Measurements from ENCODE around the gene APBB1IP. TPM values are rescaled to one million over a fixed set of nuclear protein-coding genes. Genes with fewer than 3 reads are reported as not detected.

The APBB1IP gene
- total RNA-seq, 1 donor from 2014 or later, result 61.3 TPM

GRCh38 chr10:26504429-26504828 is 66.3 kb downstream of the APBB1IP start:
- intact Hi-C loops (cut with micrococcal nuclease), result loop anchor here (1.0 kb wide), 1 partner anchor 169 kb away; no protein-coding TSS in a partner anchor

DNA sequence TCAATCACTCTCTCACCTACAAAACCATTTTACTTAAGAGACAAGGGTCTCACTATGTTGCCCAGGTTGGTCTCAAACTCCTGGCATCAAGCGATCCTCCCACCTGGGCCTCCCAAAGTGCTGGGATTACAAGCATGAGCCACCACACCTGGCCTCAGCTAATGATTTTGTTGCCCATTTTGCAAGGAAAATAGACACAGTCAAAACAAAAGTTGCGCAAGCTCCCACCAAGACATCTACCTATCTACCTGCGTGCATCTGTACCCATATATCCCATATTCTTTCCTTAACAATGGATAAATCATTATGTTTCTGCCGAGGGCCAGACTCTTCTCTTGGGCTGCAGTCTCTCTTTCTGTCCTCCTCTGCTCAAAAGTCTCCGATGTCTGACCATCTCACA is 67.3 kb downstream of the APBB1IP start:
- intact Hi-C loops (cut with micrococcal nuclease), result no loop called here

DNA sequence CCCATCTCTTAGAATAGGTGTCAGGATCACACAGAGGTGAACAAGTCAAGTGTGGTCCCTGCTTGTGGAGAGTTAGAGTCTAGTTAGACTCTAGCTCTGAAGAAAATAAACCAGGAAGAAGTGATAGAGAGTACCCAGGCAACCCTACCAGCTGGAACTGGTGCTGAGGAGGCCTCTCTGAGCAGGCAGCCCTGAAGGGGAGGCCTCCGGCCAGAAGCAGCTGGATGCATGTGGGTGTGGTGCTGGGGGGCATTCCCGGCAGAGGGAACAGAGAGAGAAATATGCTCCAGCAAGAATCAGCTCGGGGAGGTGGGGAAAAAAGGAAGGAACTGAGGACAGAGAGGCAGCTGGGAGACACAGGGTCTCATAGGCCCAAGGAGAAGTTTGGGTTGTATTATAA is 68.6 kb downstream of the APBB1IP start:
- intact Hi-C loops (cut with micrococcal nuclease), result no loop called here

DNA sequence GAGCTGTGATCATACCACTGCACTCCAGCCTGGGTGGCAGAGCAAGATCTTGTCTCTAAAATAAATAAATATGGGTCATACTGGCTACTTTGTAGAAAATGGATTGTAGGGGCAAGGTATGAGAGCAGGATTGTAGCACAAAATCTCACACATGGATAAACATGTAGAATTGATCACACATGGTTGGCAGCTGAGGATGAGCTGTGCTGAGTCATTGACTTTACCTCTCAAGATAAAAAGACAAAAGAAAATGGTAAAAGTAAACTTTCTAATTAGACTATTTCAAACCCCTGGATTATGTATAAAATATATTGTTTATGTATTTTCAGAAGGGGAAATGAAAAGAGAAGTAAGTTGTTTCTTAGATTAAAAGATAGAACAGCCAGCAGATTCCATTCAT is 69.3 kb downstream of the APBB1IP start:
- intact Hi-C loops (cut with micrococcal nuclease), result no loop called here

GRCh38 chr10:26508016-26508415 is 69.9 kb downstream of the APBB1IP start:
- intact Hi-C loops (cut with micrococcal nuclease), result no loop called here

DNA sequence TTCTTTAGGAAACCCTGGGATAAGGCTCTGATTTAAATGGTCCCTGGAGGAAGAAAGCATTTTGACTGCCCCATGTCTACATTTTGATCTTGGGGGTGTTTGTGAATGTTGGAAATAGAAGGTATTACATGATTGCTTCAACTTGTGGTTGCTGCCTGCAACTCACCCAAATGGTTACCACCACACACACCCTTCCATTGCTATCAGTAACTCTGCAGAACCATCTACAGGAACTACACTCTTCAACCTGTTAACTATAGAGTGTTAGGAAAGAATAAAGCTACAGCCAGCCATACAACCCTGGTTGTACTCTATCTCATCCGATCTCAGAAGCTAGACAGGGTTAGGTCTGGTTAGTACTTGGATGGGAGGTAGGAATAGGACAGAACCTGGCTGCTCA is 71.2 kb downstream of the APBB1IP start:
- intact Hi-C loops (cut with micrococcal nuclease), result no loop called here

- intact Hi-C loops (cut with micrococcal nuclease), result no loop called here
These were observed 75.0 kb downstream of the APBB1IP start for GRCh38 chr10:26513101-26513500.

DNA sequence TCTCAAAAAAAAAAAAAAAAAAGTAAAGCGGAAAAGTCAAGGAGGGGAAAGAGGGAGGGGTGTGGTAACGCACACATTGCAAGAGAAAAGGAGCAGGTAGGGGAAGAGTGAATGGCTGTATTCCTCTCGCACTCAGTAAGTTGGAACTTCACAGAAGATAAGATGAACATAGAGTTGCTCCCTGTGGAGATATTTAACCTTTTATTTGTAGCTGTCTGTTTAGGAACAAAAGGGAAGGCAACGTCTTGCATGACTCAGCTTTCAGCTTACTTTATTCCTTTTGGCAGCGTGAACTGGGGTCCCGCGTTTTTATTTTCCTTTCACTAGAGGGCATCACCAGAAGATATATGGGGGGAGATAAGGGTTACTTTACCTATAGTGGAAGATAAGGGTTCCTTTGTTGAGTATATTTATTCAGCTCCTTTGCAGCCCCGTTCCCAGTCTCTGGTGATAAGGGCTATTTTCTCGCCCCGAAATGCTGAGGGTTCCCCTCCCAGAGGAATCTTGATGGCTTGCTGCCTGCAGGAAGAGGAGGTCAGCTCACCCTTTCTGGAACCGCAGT is 78.5 kb downstream of the APBB1IP start:
- intact Hi-C loops (cut with micrococcal nuclease), result no loop called here

DNA sequence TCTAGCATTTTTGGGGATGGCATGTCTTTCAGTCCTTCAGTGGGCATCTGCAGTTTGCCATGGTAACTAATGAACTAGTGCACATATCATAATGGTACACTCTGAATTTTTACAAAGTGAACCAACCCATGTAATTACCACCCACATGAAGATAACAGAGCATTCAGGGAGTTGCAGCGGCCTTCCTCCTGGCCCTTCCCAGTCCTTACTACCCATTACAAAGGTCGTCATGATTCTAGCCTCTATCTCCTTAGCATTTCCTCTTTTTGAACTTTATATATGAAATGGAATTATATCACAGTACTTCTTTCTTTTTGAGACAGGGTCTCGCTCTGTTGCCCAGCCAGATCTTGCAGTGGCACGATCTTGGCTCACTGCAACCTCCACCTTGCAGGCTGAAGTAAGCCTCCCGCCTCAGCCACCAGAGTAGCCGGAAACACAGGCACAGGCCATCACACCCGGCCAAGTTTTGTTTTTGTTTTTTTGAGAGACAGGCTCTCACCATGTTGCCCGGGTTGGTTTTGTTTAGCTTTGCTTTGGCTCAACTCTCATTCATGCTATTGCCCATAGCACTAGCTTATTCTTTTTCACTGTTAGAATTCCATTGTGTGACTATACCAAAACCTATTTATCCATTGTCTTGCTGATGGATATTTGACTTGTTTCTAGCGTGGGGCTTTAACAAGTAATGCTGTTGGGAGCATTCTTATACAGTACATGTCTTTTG is 79.2 kb downstream of the APBB1IP start:
- intact Hi-C loops (cut with micrococcal nuclease), result no loop called here

- intact Hi-C loops (cut with micrococcal nuclease), result no loop called here
These were observed 81.7 kb downstream of the APBB1IP start for GRCh38 chr10:26519803-26520202.

DNA sequence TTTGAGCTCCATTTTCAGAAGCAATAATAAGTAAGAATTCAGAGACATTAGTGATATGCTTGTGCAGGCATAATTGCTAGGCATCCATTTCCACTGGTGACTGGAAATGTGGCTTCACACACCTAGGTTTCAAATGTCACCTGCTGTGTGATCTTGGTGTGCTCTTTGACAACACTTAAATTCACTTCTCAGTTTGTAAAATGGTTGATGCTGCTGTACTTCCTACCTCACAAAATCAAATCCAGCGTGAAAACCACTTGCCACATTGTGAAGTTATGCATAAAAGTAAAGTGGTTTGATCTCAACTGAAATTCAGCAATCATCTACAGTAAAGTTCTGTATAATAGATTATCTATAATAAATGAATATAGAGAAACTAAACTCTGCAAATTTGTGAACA is 82.4 kb downstream of the APBB1IP start:
- intact Hi-C loops (cut with micrococcal nuclease), result no loop called here

GRCh38 chr10:26524161-26524896 is 86.2 kb downstream of the APBB1IP start:
- intact Hi-C loops (cut with micrococcal nuclease), result no loop called here

GRCh38 chr10:26525586-26525985 is 87.4 kb downstream of the APBB1IP start:
- intact Hi-C loops (cut with micrococcal nuclease), result no loop called here

- intact Hi-C loops (cut with micrococcal nuclease), result no loop called here
These were observed 88.9 kb downstream of the APBB1IP start for GRCh38 chr10:26527018-26527417.

DNA sequence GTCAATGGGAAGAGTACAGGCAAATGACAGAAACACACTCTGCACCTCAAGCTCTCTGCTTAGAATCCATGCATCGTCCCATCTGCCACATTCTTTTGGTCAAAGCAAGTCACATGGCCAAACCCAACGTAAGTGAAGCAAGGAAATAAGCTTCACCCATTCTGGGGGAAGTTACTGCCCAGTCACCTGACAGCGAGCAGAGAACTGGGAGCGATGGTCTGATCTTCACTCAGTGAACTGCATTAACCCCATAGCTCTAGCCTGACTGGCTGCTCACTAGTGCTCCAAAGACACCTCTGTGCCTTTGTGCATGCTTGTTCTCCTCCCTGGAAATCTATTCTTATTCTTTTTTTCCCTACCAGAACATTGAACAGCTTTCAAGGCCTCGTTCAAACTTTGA is 89.9 kb downstream of the APBB1IP start:
- intact Hi-C loops (cut with micrococcal nuclease), result no loop called here

DNA sequence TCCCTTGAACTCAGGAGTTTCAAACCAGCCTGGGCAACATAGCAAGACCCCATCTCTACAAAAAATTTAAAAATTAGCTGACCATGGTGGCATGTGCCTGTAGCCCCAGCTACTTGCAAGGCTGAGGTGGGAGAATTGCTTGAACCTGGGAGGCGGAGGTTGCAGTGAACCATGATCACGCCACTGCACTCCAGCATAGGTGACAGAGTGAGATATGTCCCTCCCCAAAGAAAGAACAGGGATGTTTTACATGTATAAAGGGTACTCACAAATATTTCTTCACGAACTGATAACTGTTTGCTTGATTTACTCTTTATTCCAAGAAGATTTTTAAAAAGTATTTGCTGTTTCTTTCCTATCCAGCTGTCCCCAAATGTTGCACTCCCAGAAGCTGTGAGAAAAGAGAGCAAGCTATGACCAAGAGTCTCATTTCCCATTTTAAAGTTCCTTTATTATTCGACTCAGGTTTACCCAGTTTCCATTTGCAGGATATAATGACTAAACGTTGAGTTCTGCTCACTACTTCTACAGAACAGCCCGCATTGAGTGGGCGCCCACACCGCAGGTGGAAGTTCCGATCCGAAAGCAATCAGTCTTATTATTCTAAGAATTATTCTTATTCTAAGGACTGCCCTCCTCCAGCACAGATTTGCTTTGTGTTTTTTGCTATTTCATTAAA is 90.7 kb downstream of the APBB1IP start:
- intact Hi-C loops (cut with micrococcal nuclease), result no loop called here

GRCh38 chr10:26534384-26534783 is 96.2 kb downstream of the APBB1IP start:
- intact Hi-C loops (cut with micrococcal nuclease), result no loop called here

GRCh38 chr10:26540601-26541000 is 102.5 kb downstream of the APBB1IP start:
- intact Hi-C loops (cut with micrococcal nuclease), result no loop called here

GRCh38 chr10:26543567-26544306 is 105.6 kb downstream of the APBB1IP start:
- intact Hi-C loops (cut with micrococcal nuclease), result no loop called here

GRCh38 chr10:26544932-26545331 is 106.8 kb downstream of the APBB1IP start:
- intact Hi-C loops (cut with micrococcal nuclease), result no loop called here

Measured in T-helper 1 cell treated with Interleukin-12 subunit alpha and Interleukin-12 subunit beta and Interleukin-4 antibody, amounts not matched to agents 30 ng/mL and 1 ng/mL, for 36 hours (primary cell).